Activated CD8-positive, alpha-beta T cell treated with anti-CD3 and anti-CD28 coated beads for 36 hours (primary cell): ENCODE data around the gene IFT81. TPM values are rescaled to one million over a fixed set of nuclear protein-coding genes. Genes with fewer than 3 reads are reported as not detected.

Experiments
- ATAC-seq: fragments of 200-7000 bp; cut with Tn5 transposase; one replicate; pipeline ENCODE4 v1.10.0; 2021; ENCODE audit warnings: mild to moderate bottlenecking, moderate library complexity
- CTCF ChIA-PET: fragments of 350-600 bp; sonication (Branson Sonifier 250); formaldehyde crosslinking; loops from one replicate; lab custom pipeline; 2021; ENCODE audit warnings: antibody characterized with exemption; lab: Charles Lee
- POLR2A ChIA-PET: fragments of 350-600 bp; sonication (Branson Sonifier 250); formaldehyde crosslinking; loops from one replicate; lab custom pipeline; 2021; ENCODE audit warnings: antibody characterized with exemption; lab: Charles Lee
- DNase-seq: peaks from one replicate; pipeline ENCODE4 v3.0.0-alpha.2; 2020
- H3K27ac Mint-ChIP-seq: one replicate; pipeline ENCODE4 v1.8.0; 2021; ENCODE audit warnings: mild to moderate bottlenecking, mixed read lengths
- H3K27me3 Mint-ChIP-seq: one replicate; pipeline ENCODE4 v1.8.0; 2021; ENCODE audit warnings: mixed read lengths
- H3K36me3 Mint-ChIP-seq: one replicate; pipeline ENCODE4 v1.8.0; 2021; ENCODE audit warnings: low read depth, mixed read lengths
- H3K4me1 Mint-ChIP-seq: one replicate; pipeline ENCODE4 v1.8.0; 2021; ENCODE audit warnings: low read depth, mixed read lengths
- H3K4me3 Mint-ChIP-seq: one replicate; pipeline ENCODE4 v1.8.0; 2021; ENCODE audit warnings: mild to moderate bottlenecking, moderate library complexity, mixed read lengths
- H3K9me3 Mint-ChIP-seq: one replicate; pipeline ENCODE4 v1.8.0; 2021; ENCODE audit warnings: mixed read lengths
- CTCF ChIP-seq: fragments of 200-600 bp; IDR thresholded peaks from one replicate; pipeline ENCODE4 v1.8.0; 2022; ENCODE audit warnings: antibody characterized with exemption, mild to moderate bottlenecking
- intact Hi-C: fragments of 100-400 bp; cut with micrococcal nuclease; formaldehyde crosslinking; loops from one replicate; pipeline ENCODE4 v1.10.0; 2022
- total RNA-seq, 2 experiments: library from RNA; stranded (reverse); gene quantifications; one replicate each; pipeline ENCODE4 v1.2.3, GENCODE V29; 2021

IFT81 gene
- total RNA-seq, 2 experiments from 2014 or later = 1.8 to 2.8 TPM

GRCh38 chr12:110091136-110091711, 32.9 kb upstream of the IFT81 start:
- no peak for TF ChIP-seq CTCF
- POLR2A ChIA-PET = no interaction called here
- Mint-ChIP-seq H3K9me3 (no peaks in the 10 kb centered on the region), H3K36me3 (no peaks in the 10 kb centered on the region), H3K4me3 (no peak overlapping the region), H3K27me3 (peaks cover 4% of the 10 kb centered on the region), H3K4me1 (no peaks in the 10 kb centered on the region), H3K27ac (no peak overlapping the region)
- CTCF ChIA-PET = interaction anchor here (0.7 to 2.0 kb wide), 5 partner anchors 8 to 340 kb away, joined by 3 to 7 read pairs (median 4); no protein-coding TSS in a partner anchor
- intact Hi-C loops = no loop called here
- DNase-seq (no peak), ATAC-seq (no peak)

GRCh38 chr12:110093631-110094311, 30.4 kb upstream of the IFT81 start:
- peaks cover 4% of the 10 kb centered on the region for H3K27me3 Mint-ChIP-seq
- no peak for TF ChIP-seq CTCF
- H3K4me3 Mint-ChIP-seq = no peak overlapping the region
- no peak overlapping the region for H3K27ac Mint-ChIP-seq
- H3K36me3 Mint-ChIP-seq = no peaks in the 10 kb centered on the region
- no peaks in the 10 kb centered on the region for H3K9me3 Mint-ChIP-seq
- H3K4me1 Mint-ChIP-seq = no peaks in the 10 kb centered on the region
- intact Hi-C loops = no loop called here
- DNase-seq = no peak
- no peak for ATAC-seq
- ChIA-PET POLR2A (no interaction called here), CTCF (interaction anchor here (2.0 kb wide), 1 partner anchor 8 kb away, joined by 7 read pairs; no protein-coding TSS in a partner anchor)

GRCh38 chr12:110100315-110100970, 23.7 kb upstream of the IFT81 start:
- DNase-seq (peak; percentile 78), ATAC-seq (peak; percentile 78)
- peak overlapping the region; percentile 51 for H3K27ac Mint-ChIP-seq
- ChIA-PET POLR2A (interaction anchor here (0.6 kb wide), 1 partner anchor 13 kb away, joined by 3 read pairs; no protein-coding TSS in a partner anchor), CTCF (interaction anchor here (0.7 to 5.9 kb wide), 20 partner anchors 9 to 368 kb away, joined by 3 to 52 read pairs (median 4); partner anchors contain the start of genes ATP2A2, FAM216A, GPN3 and IFT81)
- peaks cover 2% of the 10 kb centered on the region for H3K27me3 Mint-ChIP-seq
- TF ChIP-seq CTCF = peak; percentile 90
- H3K36me3 Mint-ChIP-seq = no peaks in the 10 kb centered on the region
- no peaks in the 10 kb centered on the region for H3K9me3 Mint-ChIP-seq
- H3K4me1 Mint-ChIP-seq = peaks cover 8% of the 10 kb centered on the region
- H3K4me3 Mint-ChIP-seq = no peak overlapping the region
- intact Hi-C loops = loop anchor here (1.0 kb wide), 1 partner anchor 331 kb away; no protein-coding TSS in a partner anchor

- ChIA-PET CTCF (interaction anchor here (1.0 to 5.9 kb wide), 14 partner anchors 10 to 499 kb away, joined by 3 to 52 read pairs (median 5); partner anchors contain the start of genes ATP2A2 and IFT81), POLR2A (interaction anchor here (1.0 to 1.7 kb wide), 2 partner anchors 22 to 329 kb away, joined by 3 to 7 read pairs; partner anchors contain the start of gene IFT81)
- Mint-ChIP-seq H3K4me3 (no peak overlapping the region), H3K9me3 (no peaks in the 10 kb centered on the region), H3K4me1 (peaks cover 8% of the 10 kb centered on the region), H3K27me3 (peaks cover 2% of the 10 kb centered on the region), H3K27ac (no peak overlapping the region), H3K36me3 (no peaks in the 10 kb centered on the region)
- TF ChIP-seq CTCF = peak; percentile 38
- intact Hi-C loops = no loop called here
- DNase-seq (peak; percentile 71), ATAC-seq (peak; percentile 82)
Observed at GRCh38 chr12:110102255-110102654, 21.9 kb upstream of the IFT81 start.
